HG02571 (cell line): ENCODE data around the gene ONECUT1.
A peak's percentile ranks its signal among the peaks of the same experiment; 100 is the strongest.

Source experiments
- ATAC-seq: cut with Tn5 transposase; IDR thresholded peaks from one replicate; pipeline ENCODE4 v1.9.1; 2021; ENCODE audit warnings: mild to moderate bottlenecking, moderate library complexity; ENCODE audit not compliant: unreplicated experiment

The ONECUT1 gene

DNA sequence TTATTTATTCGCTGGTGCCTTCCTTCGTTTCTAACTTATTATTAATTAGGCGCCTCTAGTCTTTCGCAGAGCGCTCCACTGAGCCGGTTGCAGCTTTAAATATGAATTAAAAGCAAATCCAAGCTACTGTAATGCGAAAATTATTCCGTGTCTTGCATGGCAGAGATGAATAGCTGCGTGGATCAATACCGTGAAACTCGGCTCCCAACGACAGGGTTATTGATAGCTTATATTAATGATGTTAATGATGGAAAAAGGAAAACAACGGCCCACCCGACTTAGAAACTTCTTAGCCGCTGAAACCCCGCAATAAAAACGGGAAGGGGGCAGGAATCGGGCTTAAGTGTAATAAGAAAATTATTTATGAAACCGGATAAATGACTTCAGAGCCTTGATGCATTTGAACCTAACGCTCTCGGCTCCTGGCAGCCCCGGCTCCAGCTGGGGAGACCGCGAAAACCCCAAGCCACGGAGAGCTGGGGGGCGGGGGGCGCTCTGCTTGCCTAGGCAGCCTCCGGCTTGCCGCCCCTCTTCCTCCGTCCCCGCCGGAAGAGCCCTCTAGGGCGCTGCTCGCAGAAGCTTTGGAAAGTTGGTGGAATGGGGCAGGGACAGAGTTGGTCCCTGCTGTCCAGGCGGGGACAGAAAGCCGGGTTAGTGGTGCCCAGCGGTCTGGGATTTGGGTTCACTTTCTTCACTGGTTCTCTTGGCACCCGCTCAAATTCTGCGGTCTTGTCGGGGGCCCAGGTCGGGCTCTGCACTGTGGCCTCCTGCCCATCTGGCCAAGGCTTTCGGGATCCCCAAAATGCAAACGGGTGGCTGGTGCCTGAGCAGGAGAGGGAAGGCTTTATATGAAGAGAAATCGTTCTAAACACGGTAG lies 7.7 kb upstream of the ONECUT1 start:
- no peak for ATAC-seq

DNA sequence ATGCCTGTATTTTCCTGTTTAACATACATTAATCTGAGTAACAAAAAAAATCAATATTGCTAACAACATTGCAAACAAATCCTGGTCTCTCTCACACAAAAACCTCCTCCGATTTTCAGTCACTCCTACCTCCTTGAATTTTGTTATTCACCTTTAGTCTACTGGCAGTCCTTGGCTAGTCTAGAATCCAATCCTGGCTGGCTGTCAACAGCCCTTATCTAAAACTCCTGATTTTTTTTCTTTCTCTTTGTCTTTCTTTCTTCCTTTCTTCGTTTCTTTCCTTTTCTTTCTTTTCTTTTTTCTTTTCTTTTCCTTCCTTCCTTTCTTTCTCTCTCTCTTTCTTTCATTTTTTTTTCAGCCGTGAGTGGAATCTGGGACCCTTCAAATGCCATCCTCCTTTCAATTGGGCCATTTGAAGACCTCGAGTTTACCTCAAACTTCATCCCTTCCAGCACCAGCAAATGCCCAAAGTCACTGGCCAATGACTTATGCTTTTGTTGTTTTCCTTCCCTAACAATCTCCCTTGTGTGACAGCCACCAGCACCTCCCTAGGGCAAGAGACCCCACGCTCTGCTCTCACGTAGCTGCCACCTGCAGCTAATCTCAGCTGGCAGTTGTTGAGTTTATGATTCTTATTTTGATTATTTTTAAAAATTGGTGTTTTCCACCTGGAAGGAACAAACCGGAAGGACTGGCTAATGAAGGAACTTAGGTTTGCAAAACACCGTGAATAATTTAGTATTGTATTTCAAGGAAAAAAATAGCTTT lies 6.8 kb upstream of the ONECUT1 start:
- ATAC-seq = no peak

DNA sequence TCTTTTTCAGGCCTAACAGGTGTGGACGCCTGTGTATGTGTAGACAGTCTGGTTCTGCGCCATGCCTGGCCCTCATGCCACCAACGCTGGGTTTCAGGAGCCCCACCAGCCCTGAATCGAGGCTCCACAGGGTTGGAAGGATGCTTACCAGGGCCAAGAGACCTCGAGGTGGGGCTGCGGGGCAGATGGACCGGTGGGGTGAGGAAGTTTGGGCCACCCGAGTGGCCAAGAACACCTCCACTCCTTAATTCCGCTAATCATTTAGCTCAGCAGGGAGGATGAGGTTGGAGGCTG lies 6.0 kb upstream of the ONECUT1 start:
- ATAC-seq = no peak

DNA sequence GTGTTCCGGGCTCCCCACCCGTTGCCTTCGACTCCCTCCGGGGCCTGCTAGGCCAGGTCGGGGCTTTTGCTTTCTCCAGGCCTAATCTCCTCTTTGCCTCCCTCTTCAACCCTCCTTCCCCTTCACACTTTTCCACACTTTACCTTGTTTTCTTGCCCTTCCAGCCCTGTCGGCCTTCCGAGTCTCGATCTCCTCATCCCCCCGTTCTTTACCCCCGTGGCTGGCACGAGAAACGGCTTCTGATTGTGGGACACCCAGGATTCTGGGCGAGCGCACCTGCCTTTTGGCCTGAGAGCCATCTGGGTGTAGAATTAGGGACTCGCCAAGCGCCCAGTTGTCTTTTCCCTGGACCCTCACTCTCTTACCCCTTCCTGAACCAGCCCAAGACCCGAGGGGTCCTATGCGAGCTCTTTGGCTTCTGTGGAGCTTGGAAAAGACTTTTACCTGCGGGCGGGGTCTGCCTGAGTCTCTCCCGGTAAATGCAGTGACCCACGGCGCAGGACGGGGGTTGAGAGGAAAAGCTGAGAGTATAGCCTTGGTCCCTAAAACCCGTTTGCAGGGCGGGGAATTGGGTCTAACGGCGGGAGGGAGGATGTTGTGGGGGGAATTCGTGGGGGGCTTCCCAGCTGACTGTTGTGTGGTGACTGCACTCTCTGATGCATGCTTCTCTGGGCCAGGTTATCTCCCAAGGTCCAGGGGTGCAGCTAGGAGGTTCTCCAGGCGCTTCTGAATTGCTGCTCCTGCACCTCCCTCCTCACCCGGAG lies 5.5 kb upstream of the ONECUT1 start:
- ATAC-seq = no peak

DNA sequence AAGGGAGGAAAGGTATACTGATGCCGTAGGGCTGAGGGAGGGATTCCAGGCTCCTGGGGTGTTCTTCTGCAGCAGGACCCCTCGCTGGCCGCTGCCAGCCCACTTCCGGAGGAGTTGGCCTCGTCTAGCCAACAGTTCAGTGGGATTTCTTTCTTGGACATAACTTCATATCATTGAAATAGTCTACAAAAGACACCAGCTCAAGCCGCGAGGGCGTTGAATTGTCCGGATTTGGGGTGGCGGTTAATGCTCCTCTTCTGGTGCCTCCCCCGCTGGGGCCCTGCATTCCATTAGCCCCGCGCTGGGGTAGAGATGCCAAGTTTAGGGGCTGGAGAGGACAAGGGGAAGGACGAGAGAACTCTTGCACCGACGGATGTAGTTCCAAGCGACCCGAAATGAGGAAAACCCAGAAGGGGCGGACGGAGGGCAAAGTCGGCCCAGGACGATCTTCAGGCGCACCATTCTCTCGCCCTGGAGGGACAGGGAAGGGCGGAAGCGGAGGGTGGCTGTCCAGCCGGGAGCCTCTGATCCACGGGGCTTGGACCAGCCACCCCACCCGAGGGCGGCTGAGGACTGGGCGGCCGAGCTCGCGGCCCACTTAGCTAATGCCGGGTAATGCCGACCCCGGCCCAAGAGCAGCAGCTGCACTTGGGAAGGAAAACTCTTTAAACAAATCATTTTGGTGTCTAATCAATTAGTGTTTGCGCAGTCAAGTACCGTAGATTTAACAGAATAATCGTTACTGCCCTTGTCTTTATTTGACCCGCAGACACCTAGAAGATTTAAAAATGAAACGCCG lies 4.7 kb upstream of the ONECUT1 start:
- ATAC-seq = no peak

DNA sequence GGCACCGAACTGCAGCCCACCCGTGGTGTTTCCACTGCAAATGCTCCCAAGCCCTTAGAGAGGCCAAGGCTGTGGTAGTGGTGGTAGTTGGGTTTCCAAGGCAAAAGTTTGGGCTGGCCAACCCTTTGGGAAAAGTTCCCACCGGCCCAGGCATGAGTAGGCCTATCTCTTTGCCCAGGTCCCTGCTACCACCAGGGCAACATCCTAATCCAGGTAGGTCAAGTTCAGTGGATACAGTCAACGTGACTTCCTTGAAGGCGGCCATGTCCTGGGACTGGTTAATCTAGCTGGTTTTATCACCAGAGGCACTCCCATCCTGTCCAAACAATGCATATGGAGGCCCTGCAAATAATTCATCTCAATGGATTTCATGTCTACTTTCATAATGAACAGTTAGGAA lies 1.6 kb upstream of the ONECUT1 start:
- ATAC-seq = no peak

DNA sequence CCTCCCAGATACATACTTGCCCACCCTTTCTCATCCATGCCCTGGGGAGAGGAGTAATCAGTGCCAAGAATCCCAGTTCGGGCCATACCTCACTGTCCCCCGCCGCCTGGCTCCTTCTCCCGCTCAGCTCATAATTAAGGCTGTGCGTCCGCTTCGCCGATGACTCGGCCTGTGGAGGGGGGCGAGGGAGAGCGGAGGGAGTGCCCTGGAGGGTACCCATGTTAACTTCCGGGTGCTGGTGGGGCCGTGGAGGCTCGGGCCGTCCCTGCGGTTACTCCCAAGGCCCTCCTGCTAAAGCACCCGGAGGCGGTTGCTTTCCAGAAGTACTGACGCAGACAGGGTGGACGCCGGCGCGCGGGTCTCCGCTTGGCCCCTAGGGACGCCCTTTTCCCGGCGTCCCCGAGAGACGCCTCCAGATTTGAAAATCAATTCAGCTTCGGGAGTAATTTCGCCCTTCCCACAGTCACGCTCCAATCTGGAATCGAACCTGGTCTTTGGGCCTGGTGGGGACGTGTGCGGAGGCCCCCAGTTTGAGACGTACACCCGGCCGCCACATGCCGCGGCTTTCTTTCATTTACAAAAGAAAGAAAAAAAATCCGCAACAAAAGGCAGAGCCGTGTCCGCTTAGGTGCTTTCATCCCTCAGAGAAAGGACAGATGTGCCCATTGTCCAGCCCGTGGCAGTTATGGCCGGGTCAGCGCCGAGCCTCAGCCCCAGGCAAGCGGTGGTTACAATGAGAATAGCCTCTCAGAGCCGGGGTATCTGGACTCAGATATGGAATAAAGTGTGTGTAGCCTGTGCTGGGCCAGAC lies 1.0 kb upstream of the ONECUT1 start:
- ATAC-seq = no peak

DNA sequence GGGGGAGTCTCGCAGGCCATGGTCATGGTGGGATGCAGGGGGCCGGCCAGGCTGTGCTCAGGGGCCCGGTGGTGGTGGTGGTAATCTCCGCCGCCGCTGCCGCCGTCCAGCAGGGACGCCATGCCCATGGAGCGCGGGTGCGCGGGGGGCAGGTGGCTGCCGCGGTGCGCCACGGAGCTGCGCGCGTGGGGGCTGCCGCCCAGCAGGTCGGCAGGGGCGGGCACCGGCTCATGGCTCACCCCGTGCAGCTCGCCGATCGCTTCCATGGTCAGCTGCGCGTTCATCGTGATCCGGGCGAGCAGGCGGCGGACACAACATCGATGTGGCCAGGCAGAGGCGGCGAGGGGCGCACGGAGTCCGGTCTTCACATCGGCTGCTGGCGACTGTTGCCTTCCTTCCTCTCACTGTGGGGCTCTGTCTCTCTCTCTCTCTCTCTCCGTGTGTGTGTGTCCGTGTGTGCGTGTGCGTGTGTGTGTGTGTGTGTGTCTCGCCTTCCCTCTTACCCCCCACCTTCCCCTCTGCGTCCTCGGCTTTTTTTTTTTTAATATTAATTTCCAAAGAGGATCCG lies 451 bp downstream of the ONECUT1 start:
- ATAC-seq = peak; percentile 18

DNA sequence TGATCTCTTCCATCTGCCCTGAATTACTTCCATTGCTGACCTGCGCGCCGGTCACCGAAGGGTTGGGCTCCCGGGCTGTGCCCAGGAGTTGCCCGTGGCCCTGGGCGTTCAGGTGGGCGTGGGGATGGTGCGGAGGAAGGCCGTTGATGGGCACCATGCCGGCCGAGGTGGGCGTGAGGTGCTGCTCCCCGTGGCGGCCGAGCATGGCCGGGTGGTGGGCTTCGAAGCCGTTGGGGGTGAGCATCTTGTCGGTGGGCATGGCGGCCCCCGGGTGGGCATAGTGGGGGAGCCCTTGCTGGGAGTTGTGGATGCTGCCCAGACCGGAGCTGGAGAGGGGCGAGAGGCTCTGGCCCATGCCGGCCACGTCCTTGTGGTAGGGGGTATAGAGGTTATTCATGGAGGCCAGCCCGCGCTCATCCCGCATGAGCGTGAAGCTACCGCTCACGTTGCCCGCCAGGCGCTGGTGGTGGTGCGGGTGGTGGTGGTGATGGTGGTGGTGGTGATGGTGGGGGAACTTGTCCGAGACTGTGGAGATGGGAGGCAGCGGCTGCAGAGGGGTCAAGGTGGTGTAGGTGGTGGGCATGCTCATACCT lies 1.0 kb downstream of the ONECUT1 start:
- no peak for ATAC-seq

DNA sequence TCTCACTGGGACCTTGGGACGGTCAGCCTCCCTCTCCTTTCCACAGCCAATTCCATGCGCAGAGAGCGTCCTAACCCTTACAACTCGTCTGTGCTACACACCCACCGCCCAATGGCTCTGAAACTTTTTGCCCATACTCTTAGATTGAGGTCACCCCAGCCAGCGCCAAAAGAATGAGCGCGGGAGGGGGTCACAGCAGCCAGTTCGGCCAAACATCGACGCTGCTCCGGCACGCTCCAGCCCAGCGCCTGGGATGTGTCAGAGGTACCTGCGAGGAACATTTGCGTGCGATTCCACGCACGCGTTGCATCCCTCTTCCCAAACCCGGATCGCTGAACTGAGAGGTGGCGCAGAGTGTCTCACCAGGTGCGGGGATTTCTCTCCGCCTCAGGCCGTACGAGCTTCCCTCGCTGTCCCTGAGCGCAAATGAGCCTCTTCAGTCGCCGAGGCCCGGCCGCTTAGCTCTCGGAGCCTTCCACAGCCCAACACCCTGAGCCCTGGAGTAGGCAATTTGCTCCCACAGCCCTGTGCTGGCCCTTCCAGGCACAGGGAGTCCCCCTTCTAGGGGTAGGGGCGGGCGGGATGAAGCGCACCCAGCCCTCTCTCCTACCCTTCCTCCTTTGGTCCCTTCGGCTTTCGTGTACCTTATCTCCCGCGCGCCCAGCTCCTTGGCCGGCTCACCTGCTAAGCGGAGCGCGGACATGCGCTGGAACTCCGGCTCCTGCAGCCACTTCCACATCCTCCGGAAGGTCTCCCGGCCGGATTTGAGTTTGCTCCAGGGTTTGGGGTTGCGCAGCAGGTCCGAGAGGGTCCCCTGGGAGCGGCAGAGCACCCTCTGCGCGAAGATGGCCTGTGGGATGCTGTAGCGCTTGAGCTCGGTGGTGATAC lies 1.8 kb downstream of the ONECUT1 start:
- no peak for ATAC-seq

DNA sequence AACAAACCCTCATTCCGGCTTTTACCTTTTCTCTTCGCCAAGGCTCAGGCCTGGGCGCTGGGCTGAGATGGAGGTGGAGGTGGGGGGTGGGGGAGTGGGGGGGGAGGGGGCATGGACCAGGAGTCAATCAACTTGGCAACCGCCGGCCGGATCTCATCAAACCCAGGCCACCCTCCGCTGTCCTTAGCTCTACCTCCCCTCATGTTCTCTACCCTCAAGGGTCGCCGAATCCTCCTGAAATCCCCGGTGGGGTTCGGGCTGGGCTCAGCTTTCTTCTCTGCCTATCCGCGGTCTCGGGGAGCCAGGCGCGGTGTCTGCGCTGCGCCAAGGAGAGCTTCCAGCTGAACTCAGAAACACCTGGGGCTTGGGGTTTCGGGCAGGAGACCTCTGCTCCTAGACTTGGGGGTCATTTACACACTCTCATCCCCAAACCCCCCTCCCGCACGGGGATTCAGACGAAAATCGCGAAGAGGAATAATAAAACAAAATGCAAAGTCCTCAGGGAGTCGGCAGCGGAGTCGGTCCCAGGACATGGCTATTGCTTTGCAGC lies 2.5 kb downstream of the ONECUT1 start:
- ATAC-seq = no peak

DNA sequence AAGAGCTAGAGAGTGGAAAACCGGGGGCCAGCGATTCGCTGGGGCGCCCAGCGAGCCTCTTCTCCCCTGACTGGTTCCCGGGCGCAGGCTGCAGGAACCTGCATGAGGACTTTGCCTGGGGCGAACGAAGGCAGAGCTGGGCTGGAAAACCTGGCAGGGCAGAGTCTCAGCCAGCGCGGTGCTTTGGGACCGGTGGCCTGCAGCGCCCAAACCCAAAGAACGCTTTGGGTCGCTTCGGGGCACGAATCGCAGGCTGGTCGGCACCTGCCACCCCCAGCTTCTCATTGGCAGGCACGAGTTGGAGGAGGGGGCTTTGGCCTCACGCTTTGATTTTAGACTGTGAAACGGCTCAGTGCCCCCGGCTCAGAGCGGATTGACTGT lies 3.0 kb downstream of the ONECUT1 start:
- no peak for ATAC-seq

DNA sequence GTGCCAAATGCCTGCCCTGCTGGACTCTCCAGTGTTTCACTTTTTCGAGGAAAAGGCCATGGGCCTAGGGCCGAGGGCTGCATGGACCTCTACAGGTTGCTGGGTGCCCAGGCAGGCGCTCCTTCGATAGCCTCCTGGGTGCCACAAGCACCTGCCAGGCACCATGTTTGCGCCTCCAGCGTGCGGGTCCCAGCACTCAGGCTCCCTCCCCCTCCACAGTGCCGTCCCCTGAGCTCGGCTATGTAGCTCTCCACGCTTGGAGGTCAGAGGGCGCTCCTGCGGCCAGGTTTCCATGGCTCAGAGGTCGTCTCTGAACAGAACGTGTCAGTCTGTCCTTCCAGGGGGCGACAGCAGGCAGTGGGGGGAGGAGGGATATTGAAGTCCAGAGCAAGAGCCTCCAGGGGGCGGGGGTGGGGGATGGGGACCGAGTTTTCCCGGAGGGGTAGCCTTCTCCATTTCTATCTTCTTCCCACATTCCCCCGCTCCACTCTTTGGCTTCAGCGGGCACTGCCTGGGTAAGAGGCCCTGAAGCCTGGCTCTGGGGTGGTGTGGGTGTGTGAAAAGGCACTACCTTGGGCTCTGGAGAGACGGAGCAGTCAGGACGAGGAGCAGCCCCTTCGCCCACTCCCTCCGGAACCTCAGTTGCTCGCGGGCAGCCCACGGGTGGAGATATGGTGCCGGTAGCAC lies 3.6 kb downstream of the ONECUT1 start:
- no peak for ATAC-seq

DNA sequence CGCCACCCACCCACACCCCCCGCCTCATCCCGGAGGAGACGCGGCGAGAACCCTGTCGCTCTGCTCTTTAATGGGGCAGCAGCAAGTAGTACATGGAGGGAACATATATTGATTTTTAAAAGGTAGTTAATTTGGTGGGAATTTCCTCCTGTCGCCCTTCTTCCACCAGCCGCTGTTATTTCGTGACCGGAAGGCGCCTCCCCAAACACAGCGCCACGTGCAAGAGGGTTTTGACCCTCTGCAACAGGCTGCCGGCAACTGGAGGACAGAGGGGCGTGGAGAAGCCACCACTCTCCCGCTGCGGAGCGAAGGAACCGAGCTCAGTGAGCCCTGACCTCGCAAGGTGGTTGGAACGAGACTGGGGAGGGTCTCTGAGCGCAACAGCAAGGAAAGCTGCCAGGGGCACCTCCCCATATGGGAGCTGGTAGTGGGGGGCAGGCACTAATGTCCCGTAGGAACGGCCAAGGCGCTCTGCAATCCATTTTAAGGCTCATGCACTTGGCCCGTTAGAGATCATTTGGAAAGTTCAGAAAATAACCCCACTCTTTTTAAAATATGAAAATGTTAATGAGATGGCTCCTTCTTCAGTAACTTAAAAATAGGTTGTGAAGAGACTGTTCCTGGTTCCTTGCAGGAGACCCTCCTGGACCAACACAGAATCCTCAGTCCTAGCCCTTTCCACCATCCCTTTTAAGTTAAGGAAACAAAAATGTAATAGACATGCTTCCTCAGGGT lies 4.3 kb downstream of the ONECUT1 start:
- ATAC-seq = no peak

DNA sequence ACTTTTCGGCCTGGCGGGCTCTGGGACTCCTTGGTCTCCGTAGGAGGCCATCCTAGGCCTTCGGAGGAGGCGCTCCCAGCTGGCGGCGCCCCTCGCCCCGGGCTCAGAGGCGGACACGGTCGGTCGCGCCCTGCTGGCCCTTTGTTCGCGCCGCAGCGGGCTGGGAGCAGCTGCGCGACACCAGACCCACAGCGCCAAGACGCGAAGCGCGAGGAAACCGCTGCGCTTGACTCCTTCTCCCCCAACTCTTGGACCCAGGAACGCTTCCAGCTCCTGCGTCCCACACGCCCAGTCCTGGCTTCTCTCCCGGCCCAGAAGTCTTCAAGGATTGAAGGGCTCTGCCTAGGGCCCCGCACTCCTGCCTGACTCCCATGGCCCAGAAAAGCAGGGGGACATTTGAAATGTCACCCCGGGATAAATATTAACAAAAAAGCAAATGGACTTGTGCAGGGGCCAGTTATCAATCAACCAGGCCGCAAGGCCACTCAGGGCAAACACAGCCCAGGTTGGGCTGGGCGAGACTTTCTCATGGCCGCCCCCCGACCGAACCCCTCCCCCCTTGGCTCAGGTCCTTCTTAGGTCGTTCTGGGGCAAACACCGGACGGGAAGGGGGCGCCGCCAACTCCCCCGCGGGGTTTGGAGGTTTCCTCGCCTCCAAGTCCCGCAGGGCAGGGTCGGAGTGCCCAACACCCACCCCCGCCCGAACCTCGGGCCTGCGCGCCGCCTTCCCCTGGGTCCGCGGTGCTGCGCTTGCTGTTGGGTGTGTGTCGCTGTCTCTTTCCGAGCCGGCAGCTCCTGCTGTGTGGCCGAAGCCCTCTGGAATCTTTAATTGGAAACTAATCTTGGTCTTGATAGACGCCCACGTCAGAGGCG lies 5.1 kb downstream of the ONECUT1 start:
- no peak for ATAC-seq
